ENCODE measurements around the gene S100A7A.
"Not testable (repeated sequence)": the region's sequence is repeated elsewhere in the genome, so short reads cannot be mapped to it uniquely, and the experiment has no call there.

S100A7A gene

DNA sequence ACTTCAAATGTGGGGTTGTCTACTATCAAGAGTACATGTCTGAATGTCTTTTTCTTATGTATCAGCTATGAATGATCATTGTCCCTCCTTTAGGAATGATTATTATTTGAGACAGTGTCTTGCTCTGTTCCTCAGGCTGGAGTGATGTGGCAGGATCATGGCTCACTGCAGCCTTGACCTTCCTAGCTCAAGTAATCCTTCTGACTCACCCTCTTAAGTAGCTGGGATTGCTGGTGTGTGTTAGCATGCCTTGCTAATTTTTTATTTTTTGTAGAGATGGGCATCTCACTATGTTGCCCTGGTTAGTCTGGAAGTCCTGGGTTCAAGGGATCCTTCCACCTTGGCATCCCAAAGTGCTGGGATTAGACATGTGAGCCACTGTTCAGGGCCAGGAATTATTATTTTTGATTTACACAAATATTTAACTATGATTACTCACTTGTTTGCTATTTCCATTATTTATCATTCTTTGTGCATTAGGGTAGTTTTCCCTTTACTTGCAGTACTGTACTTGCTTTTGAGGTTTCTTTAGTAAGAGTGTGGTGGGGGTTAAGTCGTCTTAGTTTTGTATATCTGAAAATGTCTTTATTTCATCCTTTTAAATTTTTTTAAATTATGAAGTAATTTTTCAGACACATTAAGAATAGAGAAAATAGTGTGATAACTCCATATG, 31.3 kb downstream of the S100A7A start:
- in situ Hi-C loops (cut with HindIII; ENCODE audit: low sequenced_read_pairs), result no loop called here

DNA sequence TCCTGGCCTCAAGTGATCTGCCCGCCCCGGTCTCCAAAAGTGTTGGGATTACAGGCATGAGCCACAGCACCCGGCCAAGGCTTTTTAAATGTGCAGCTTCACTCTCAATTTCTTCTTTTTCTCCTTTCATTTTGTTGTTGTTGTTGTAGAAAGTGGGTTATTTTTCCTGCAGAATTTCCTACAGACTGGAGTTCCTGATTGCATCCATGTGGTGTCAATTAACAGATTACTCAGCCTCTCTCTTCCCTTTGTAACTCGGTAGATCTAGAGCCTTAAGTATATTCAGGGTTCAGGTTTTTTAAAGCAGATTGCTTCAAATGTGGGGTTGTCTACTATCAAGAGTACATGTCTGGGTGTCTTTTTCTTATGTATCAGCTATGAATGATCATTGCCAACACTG, 32.5 kb downstream of the S100A7A start:
- in situ Hi-C loops (cut with HindIII; ENCODE audit: low sequenced_read_pairs), result not testable (repeated sequence)

DNA sequence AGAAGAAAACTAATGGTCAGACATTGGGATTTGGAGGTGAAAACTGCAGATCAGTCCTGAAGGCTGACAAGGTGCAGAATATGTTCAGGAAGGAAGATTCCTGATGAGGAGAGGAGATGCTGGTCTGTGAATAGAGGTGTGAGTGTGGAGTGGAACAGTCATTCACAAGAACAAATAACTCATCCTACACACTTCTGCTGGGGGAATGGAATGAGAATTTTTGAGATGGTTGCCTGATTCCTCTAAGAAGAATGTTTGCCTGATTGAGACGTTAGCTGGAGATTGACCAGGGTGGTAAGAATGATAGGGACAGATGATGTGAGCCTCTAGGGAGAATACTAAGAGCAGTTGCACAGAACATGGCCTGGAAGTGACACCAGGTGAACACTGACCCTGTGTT, 40.1 kb downstream of the S100A7A start:
- in situ Hi-C loops (cut with HindIII; ENCODE audit: low sequenced_read_pairs), result no loop called here

DNA sequence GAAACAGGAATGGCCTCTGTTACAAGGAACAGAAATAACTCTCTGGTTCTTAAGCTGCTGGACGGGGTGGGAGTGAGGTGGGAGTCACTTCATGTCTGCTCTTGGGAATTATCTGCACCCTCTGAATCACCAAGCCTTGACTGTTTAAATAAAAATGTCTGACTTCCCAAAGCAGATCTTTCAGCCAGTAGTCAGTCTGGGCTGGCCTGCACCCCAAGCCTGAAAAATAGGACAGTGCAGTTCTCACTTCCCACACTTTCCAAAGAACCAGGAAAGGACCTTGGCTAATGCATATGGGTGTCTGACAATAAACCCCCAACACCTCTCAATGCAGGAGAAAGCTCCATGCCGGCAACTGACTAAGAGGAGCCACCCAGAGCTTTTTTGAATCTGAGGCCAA, 43.3 kb downstream of the S100A7A start:
- in situ Hi-C loops (cut with HindIII; ENCODE audit: low sequenced_read_pairs), result loop anchor here (10.0 kb wide), 1 partner anchor 105 kb away; the partner anchor contains the start of gene S100A9

GRCh38 chr1:153460551-153460950, 44.2 kb downstream of the S100A7A start, which contains the start of gene S100A7:
Gene S100A7 (minus strand): TSS chr1:153460651. CDS start chr1:153459013, 1,638 bp downstream.
- in situ Hi-C loops (cut with HindIII; ENCODE audit: low sequenced_read_pairs), result loop anchor here (10.0 kb wide), 1 partner anchor 106 kb away; the partner anchor contains the start of gene S100A9

- in situ Hi-C loops (cut with HindIII; ENCODE audit: low sequenced_read_pairs), result loop anchor here (10.0 kb wide), 1 partner anchor 108 kb away; the partner anchor contains the start of gene S100A9
Observed at GRCh38 chr1:153462741-153463140, 46.4 kb downstream of the S100A7A start.

- in situ Hi-C loops (cut with HindIII; ENCODE audit: low sequenced_read_pairs), result loop anchor here (5.0 to 10.0 kb wide), 2 partner anchors 89 to 111 kb away; partner anchors contain the start of genes S100A12 and S100A9
Observed at GRCh38 chr1:153465811-153466636, 49.7 kb downstream of the S100A7A start.

- in situ Hi-C loops (cut with HindIII; ENCODE audit: low sequenced_read_pairs), result loop anchor here (5.0 to 10.0 kb wide), 2 partner anchors 90 to 112 kb away; partner anchors contain the start of genes S100A12 and S100A9
Observed at GRCh38 chr1:153466908-153467307, 50.6 kb downstream of the S100A7A start.

DNA sequence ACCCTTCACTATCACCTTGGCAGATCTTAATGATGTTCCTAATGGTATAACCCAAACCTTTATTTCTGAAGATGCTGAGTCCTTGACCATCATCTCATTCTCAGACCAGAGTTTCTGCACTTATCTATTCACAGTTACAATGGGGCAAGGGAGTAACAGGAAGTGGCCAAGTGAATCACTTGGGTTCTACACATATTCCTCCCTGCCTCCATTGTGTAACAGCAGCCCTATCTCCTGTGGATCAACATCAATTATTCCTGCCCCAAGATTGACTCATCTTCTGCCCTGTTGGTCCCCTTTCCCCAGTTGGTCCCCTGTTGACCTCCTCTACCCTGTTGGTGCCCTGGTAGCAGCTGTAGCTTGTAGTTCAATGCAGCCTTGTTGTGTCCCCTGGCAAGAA, 54.4 kb downstream of the S100A7A start:
- in situ Hi-C loops (cut with HindIII; ENCODE audit: low sequenced_read_pairs), result no loop called here

All from endothelial cell of hepatic sinusoid (primary cell).